GM12878 (cell line): Measurements from ENCODE around the gene MN1. TPM values are rescaled to one million over a fixed set of nuclear protein-coding genes. Genes with fewer than 3 reads are reported as not detected.

Experiments
- ATAC-seq: fragments of 200-7000 bp; cut with Tn5 transposase; 3 replicates; pipeline ENCODE4 v1.9.1; 2020; ENCODE audit warnings: mild to moderate bottlenecking, moderate library complexity
- BruUV-seq: library from RNA; stranded (reverse); fragments of 400-500 nt; replicated peaks from 2 replicates; lab custom pipeline; 2021; lab: Mats Ljungman, UMichigan
- CTCF ChIA-PET: fragments of 300-600 bp; sonication (Branson Sonifier 250); formaldehyde crosslinking; extraction: SDS; loops from one replicate; lab custom pipeline; 2021; ENCODE audit warnings: inconsistent platforms; lab: Yijun Ruan, JAX
- POLR2A ChIA-PET: fragments of 350-600 bp; formaldehyde crosslinking; extraction: SDS; loops from one replicate; lab custom pipeline; 2021; ENCODE audit warnings: inconsistent platforms; lab: Charles Lee
- RAD21 ChIA-PET: fragments of 300-600 bp; sonication (Branson Sonifier 250); formaldehyde crosslinking; loops from one replicate; lab custom pipeline; 2023; ENCODE audit warnings: antibody characterized with exemption; ENCODE audit not compliant: unreplicated experiment; lab: Charles Lee
- SMC1A ChIA-PET: fragments of 300-600 bp; sonication (Branson Sonifier 250); formaldehyde crosslinking; loops from one replicate; lab custom pipeline; 2023; ENCODE audit not compliant: unreplicated experiment, uncharacterized antibody; lab: Charles Lee
- DNase-seq: peaks from one replicate; pipeline ENCODE4 v3.0.0-alpha.2; 2011; ENCODE audit warnings: low read depth, low spot score
- FAIRE-seq: peaks from 3 replicates; lab custom pipeline; 2011; peaks lifted over from hg19 to GRCh38; lab: Jason Lieb, UNC
- H2AFZ ChIP-seq: 2 replicates; pipeline ENCODE4 v1.6.0; 2011; ENCODE audit warnings: low read depth, low read length, control low read depth; ENCODE audit not compliant: control insufficient read depth
- H3K27ac ChIP-seq: 2 replicates; pipeline ENCODE4 v1.5.1; 2011; ENCODE audit warnings: control low read depth; ENCODE audit not compliant: control insufficient read depth, insufficient read depth
- H3K27me3 ChIP-seq, 2 experiments: replicated peaks in 1 of 2; 2 replicates each; pipeline versions ENCODE4 v1.6.0 to v1.6.1; 2011; ENCODE audit warnings: low read length in 1 of 2; ENCODE audit not compliant: control insufficient read depth in 2 of 2, insufficient read depth in 2 of 2
- H3K36me3 ChIP-seq, 2 experiments: 2 replicates each; pipeline ENCODE4 v1.5.1; 2011; ENCODE audit warnings: low read length in 1 of 2; ENCODE audit not compliant: control insufficient read depth in 2 of 2, insufficient read depth in 2 of 2
- H3K4me1 ChIP-seq: 2 replicates; pipeline ENCODE4 v1.6.1; 2011; ENCODE audit warnings: mild to moderate bottlenecking, low read length, moderate library complexity, mixed read lengths; ENCODE audit not compliant: control insufficient read depth, insufficient read depth
- H3K4me2 ChIP-seq: 2 replicates; pipeline ENCODE4 v1.6.0; 2011; ENCODE audit warnings: control low read depth; ENCODE audit not compliant: control insufficient read depth, insufficient read depth
- H3K4me3 ChIP-seq: fragments of 200-600 bp; sonication (generic); 2 replicates; pipeline ENCODE4 v1.5.1; 2016
- H3K79me2 ChIP-seq: 2 replicates; pipeline ENCODE4 v1.6.0; 2011; ENCODE audit warnings: low read length; ENCODE audit not compliant: control insufficient read depth, insufficient read depth
- H3K9ac ChIP-seq: 2 replicates; pipeline ENCODE4 v1.8.0; 2011; ENCODE audit warnings: low read length, control low read depth, mixed read lengths; ENCODE audit not compliant: control insufficient read depth, insufficient read depth
- H3K9me3 ChIP-seq: replicated peaks from 3 replicates; pipeline ENCODE4 v1.5.1; 2011; ENCODE audit warnings: mild to moderate bottlenecking, low read length; ENCODE audit not compliant: control insufficient read depth, insufficient read depth
- H4K20me1 ChIP-seq: 2 replicates; pipeline ENCODE4 v1.6.0; 2011; ENCODE audit not compliant: control insufficient read depth, insufficient read depth
- CHD2 ChIP-seq: IDR thresholded peaks from 2 replicates; pipeline ENCODE4 v1.6.1; 2011; ENCODE audit warnings: low read depth, low read length, improper control_type of control experiment, borderline replicate concordance
- IRF4 ChIP-seq: IDR thresholded peaks from 2 replicates; pipeline ENCODE4 v1.6.1; 2011; ENCODE audit warnings: low read depth, low read length
- POLR2AphosphoS5 ChIP-seq: IDR thresholded peaks from 2 replicates; pipeline ENCODE4 v1.6.1; 2011; ENCODE audit warnings: mild to moderate bottlenecking, low read length, inconsistent platforms
- REST ChIP-seq: IDR thresholded peaks from 2 replicates; pipeline ENCODE4 v1.6.1; 2012; ENCODE audit warnings: mild to moderate bottlenecking, low read depth, low read length
- ZBTB33 ChIP-seq: fragments of 450-650 bp; IDR thresholded peaks from 2 replicates; pipeline ENCODE4 v1.6.1; 2017; ENCODE audit warnings: mild to moderate bottlenecking
- WGBS: methylation state at CpG from one replicate; pipeline ENCODE4 v1.1.6; 2016; ENCODE audit warnings: low lambda C conversion rate; ENCODE audit not compliant: insufficient replicate concordance, insufficient coverage; ENCODE audit errors: missing lambda C conversion rate; 5-methylcytosine and 5-hydroxymethylcytosine counted together
- in situ Hi-C: fragments of 300-500 bp; cut with MboI; formaldehyde crosslinking; loops from 9 replicates; pipeline ENCODE4 v1.14.3; 2018; ENCODE audit warnings: mixed read lengths
- intact Hi-C: fragments of 100-400 bp; cut with micrococcal nuclease; formaldehyde crosslinking; loops from one replicate; pipeline ENCODE4 v1.14.2; 2022; ENCODE audit not compliant: unreplicated experiment
- polyA plus RNA-seq, 11 experiments: library from polyadenylated mRNA; depleted of rRNA in 4 of 11; unstranded in 6 of 11; stranded (reverse) in 5 of 11; fragments of >200 nt; fragmentation: Nextera tagmentation in 4 of 11; fragmentation: Illumina TruSeq in 1 of 11; extraction: Ambion mirVana in 4 of 11; extraction: Trizol in 1 of 11; gene quantifications; 1 replicate in 1 of 11; 2 replicates in 10 of 11; pipeline versions ENCODE4 v1.2.1 to v1.2.3, GENCODE V29; 2011 to 2016; ENCODE audit warnings: inconsistent platforms in 2 of 11, missing spikeins in 2 of 11, low read depth in 1 of 11
- total RNA-seq, 4 experiments: library from RNA; depleted of rRNA in 3 of 4; stranded (reverse); fragments of >200 nt in 3 of 4; fragmentation: Illumina TruSeq in 1 of 4; extraction: Trizol in 1 of 4; gene quantifications; 2 replicates each; pipeline versions ENCODE4 v1.2.1 to v1.2.3, GENCODE V29; 2013 to 2021

The MN1 gene
- total and polyA plus RNA-seq, 10 of the 15 experiments (the other 5 are each of a cell fraction or from before 2014, with no cell fraction given): under 0.01 to 0.24 (median 0.03) TPM; not detected in 3

- no peak for TF ChIP-seq REST
- TF ChIP-seq ZBTB33: no peak
- no peak for TF ChIP-seq POLR2AphosphoS5
- no peak for TF ChIP-seq IRF4
Measured at GRCh38 chr22:27725661-27726060, 75.9 kb downstream of the MN1 start (continued).

DNA sequence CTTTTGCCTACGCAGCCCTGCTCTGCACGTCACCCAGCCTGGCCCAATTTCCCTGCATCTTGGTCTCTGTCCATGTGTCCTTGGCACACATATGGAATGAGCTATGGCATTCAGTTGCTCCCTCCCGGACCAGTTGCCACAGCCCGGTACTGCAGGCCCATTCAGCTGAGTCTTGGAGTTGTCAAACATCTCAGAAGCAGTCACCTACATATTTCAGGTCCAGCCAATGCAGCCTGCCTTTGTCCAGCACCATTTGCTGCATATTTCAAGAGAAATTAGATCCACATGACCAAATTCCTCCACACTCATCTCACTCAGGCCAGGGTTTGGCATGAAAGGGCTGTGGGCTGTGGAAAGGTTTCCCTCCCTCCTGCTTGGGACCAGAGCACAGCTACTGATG, 76.8 kb downstream of the MN1 start:
- intact Hi-C loops: no loop called here
- H3K79me2 ChIP-seq: no peaks in the 10 kb centered on the region
- FAIRE-seq (no peak), DNase-seq (no peak), ATAC-seq (no peak)
- no peaks in the 10 kb centered on the region for H3K4me1 ChIP-seq
- BruUV-seq: no TSS peak
- H3K27me3 ChIP-seq: no peaks in the 10 kb centered on the region
- no peaks in the 10 kb centered on the region for H3K36me3 ChIP-seq
- POLR2A ChIA-PET: no interaction called here
- TF ChIP-seq CHD2: no peak
- H3K9ac ChIP-seq: no peak overlapping the region
- RAD21 ChIA-PET: no interaction called here
- 0% methylated on average over 4 of the region's 4 CpGs for WGBS
- in situ Hi-C loops: no loop called here
- H3K9me3 ChIP-seq: no peaks in the 10 kb centered on the region
- H3K4me2 ChIP-seq: no peak overlapping the region
- SMC1A ChIA-PET: no interaction called here
- H3K4me3 ChIP-seq: no peak overlapping the region
- no peak overlapping the region for H2AFZ ChIP-seq
- no peak overlapping the region for H3K27ac ChIP-seq
- CTCF ChIA-PET: no interaction called here
- H4K20me1 ChIP-seq: no peaks in the 10 kb centered on the region
